Keratinocyte (primary cell): ENCODE results near the gene APH1B. TPM values are rescaled to one million over a fixed set of nuclear protein-coding genes. Genes with fewer than 3 reads are reported as not detected.

ENCODE experiments used
- DNase-seq: peaks from one replicate; pipeline ENCODE4 v3.0.0-alpha.2; 2011; ENCODE audit warnings: low read depth, missing footprints, low spot score
- FAIRE-seq: peaks from 2 replicates; lab custom pipeline; 2011; peaks lifted over from hg19 to GRCh38; lab: Jason Lieb, UNC
- H2AFZ ChIP-seq: 2 replicates; pipeline ENCODE4 v1.6.0; 2012; ENCODE audit warnings: low read length, control low read depth, inconsistent platforms; ENCODE audit not compliant: control insufficient read depth
- H3K27ac ChIP-seq: 2 replicates; pipeline ENCODE4 v1.5.1; 2011; ENCODE audit warnings: low read length; ENCODE audit not compliant: control insufficient read depth, insufficient read depth
- H3K27me3 ChIP-seq: 3 replicates; pipeline ENCODE4 v1.6.0; 2011; ENCODE audit warnings: low read length; ENCODE audit not compliant: control insufficient read depth, insufficient read depth; ENCODE audit errors: extremely low read depth
- H3K36me3 ChIP-seq, 2 experiments: 2 replicates in 1 of 2; 3 replicates in 1 of 2; pipeline ENCODE4 v1.5.1; 2011; ENCODE audit warnings: low read length in 2 of 2, mild to moderate bottlenecking in 1 of 2; ENCODE audit not compliant: control insufficient read depth in 2 of 2, insufficient read depth in 2 of 2; ENCODE audit errors: extremely low read depth in 1 of 2
- H3K4me1 ChIP-seq: 3 replicates; pipeline ENCODE4 v1.5.1; 2011; ENCODE audit warnings: low read length; ENCODE audit not compliant: control insufficient read depth, insufficient read depth; ENCODE audit errors: extremely low read depth
- H3K4me2 ChIP-seq: 3 replicates; pipeline ENCODE4 v1.6.0; 2011; ENCODE audit warnings: low read depth, low read length; ENCODE audit not compliant: control insufficient read depth, insufficient read depth; ENCODE audit errors: extremely low read depth
- H3K4me3 ChIP-seq, 3 experiments: fragments of 200-600 bp in 1 of 3; sonication (generic) in 1 of 3; 2 replicates in 2 of 3; 3 replicates in 1 of 3; pipeline ENCODE4 v1.5.1; 2011 to 2016; ENCODE audit warnings: low read length in 3 of 3, mild to moderate bottlenecking in 3 of 3, control low read depth in 2 of 3, inconsistent platforms in 1 of 3, low read depth in 1 of 3, mixed read lengths in 1 of 3, mixed run types in 1 of 3, moderate library complexity in 1 of 3; ENCODE audit not compliant: control insufficient read depth in 2 of 3, insufficient read depth in 2 of 3; ENCODE audit errors: extremely low read depth in 1 of 3
- H3K79me2 ChIP-seq: 2 replicates; pipeline ENCODE4 v1.6.0; 2012; ENCODE audit warnings: low read length; ENCODE audit not compliant: control insufficient read depth, insufficient read depth
- H3K9ac ChIP-seq: 3 replicates; pipeline ENCODE4 v1.6.0; 2011; ENCODE audit warnings: low read length; ENCODE audit not compliant: control insufficient read depth, insufficient read depth; ENCODE audit errors: extremely low read depth
- H3K9me1 ChIP-seq: 3 replicates; pipeline ENCODE4 v1.6.0; 2011; ENCODE audit warnings: low read length; ENCODE audit not compliant: control insufficient read depth, insufficient read depth; ENCODE audit errors: extremely low read depth
- H3K9me3 ChIP-seq: 2 replicates; pipeline ENCODE4 v1.5.1; 2012; ENCODE audit warnings: low read depth, low read length; ENCODE audit not compliant: control insufficient read depth
- H4K20me1 ChIP-seq: 3 replicates; pipeline ENCODE4 v1.6.0; 2011; ENCODE audit warnings: low read length; ENCODE audit not compliant: control insufficient read depth, insufficient read depth; ENCODE audit errors: extremely low read depth
- CTCF ChIP-seq, 3 experiments: IDR thresholded peaks in 1 of 3; conservative IDR thresholded peaks in 1 of 3; optimal IDR thresholded peaks in 1 of 3; 2 replicates in 2 of 3; 3 replicates in 1 of 3; pipeline versions ENCODE3 to v1.5.1; 2011; ENCODE audit warnings: low read length in 3 of 3, mild to moderate bottlenecking in 3 of 3, moderate library complexity in 2 of 3, control low read depth in 1 of 3, inconsistent platforms in 1 of 3; ENCODE audit not compliant: insufficient read depth in 2 of 3; ENCODE audit errors: extremely low read depth in 1 of 3
- EZH2 ChIP-seq: IDR thresholded peaks from one replicate; pipeline ENCODE4 v1.6.1; 2012; ENCODE audit warnings: inconsistent platforms, mild to moderate bottlenecking, low read length, moderate library complexity
- dilution Hi-C: fragments of 300-500 bp; cut with MboI; formaldehyde crosslinking; loops from one replicate; pipeline ENCODE4 v1.7.0; 2020; ENCODE audit warnings: low sequenced_read_pairs; ENCODE audit not compliant: extremely low pct_ligation_motif_present
- polyA plus RNA-seq, 5 experiments: library from polyadenylated mRNA; depleted of rRNA in 3 of 5; stranded (reverse) in 3 of 5; stranded (forward) in 1 of 5; unstranded in 1 of 5; fragments of >200 nt; gene quantifications; 1 replicate in 1 of 5; 2 replicates in 3 of 5; 3 replicates in 1 of 5; pipeline versions ENCODE4 v1.2.1 to v1.2.3, GENCODE V29; 2011 to 2012; ENCODE audit warnings: missing spikeins in 2 of 5, low read depth in 1 of 5, low replicate concordance in 1 of 5

Gene APH1B
- polyA plus RNA-seq, 1 donor (not counting 4 experiments of a cell fraction or from before 2014, with no cell fraction given), result 7.0 TPM

- no peaks in the 10 kb centered on the region for H3K9me3 ChIP-seq
- DNase-seq (no peak), FAIRE-seq (no peak)
- no peak overlapping the region for H3K9ac ChIP-seq
- no peaks in the 10 kb centered on the region for H3K79me2 ChIP-seq
- H3K27me3 ChIP-seq, result no peaks in the 10 kb centered on the region
- peaks cover 23% of the 10 kb centered on the region for H3K4me1 ChIP-seq
- H3K4me3 ChIP-seq, result no peak overlapping the region
- H3K36me3 ChIP-seq, result peaks cover 5 to 7% of the 10 kb centered on the region in 2 experiments
- no peak for TF ChIP-seq CTCF (optimal IDR thresholded peaks at IDR 0.05 in 1 of 3, IDR thresholded peaks at IDR 0.05 in 1 of 3, conservative IDR thresholded peaks at IDR 0.05 in 1 of 3; ENCODE audit: extremely low read depth in 1 of 3, insufficient read depth in 2 of 3, low read length in 3 of 3)
- TF ChIP-seq EZH2, result no peak
- no peak overlapping the region for H3K4me2 ChIP-seq
- H4K20me1 ChIP-seq, result no peaks in the 10 kb centered on the region
- dilution Hi-C loops, result no loop called here
- no peak overlapping the region for H3K27ac ChIP-seq
- no peaks in the 10 kb centered on the region for H3K9me1 ChIP-seq
- H2AFZ ChIP-seq, result no peak overlapping the region
Measured at GRCh38 chr15:63327648-63328421, 50.4 kb downstream of the APH1B start.

GRCh38 chr15:63329567-63330350 is 52.4 kb downstream of the APH1B start:
- dilution Hi-C loops, result no loop called here
- no peaks in the 10 kb centered on the region for H3K27me3 ChIP-seq
- H3K4me1 ChIP-seq, result peaks cover 31% of the 10 kb centered on the region
- no peak overlapping the region for H3K9ac ChIP-seq
- H3K9me3 ChIP-seq, result no peaks in the 10 kb centered on the region
- DNase-seq (no peak), FAIRE-seq (no peak)
- H3K36me3 ChIP-seq, result peaks cover 5 to 7% of the 10 kb centered on the region in 2 experiments
- no peak overlapping the region for H3K27ac ChIP-seq
- H3K9me1 ChIP-seq, result no peaks in the 10 kb centered on the region
- no peaks in the 10 kb centered on the region for H4K20me1 ChIP-seq
- no peaks in the 10 kb centered on the region for H3K79me2 ChIP-seq
- H3K4me2 ChIP-seq, result no peak overlapping the region
- TF ChIP-seq CTCF (optimal IDR thresholded peaks at IDR 0.05 in 1 of 3, IDR thresholded peaks at IDR 0.05 in 1 of 3, conservative IDR thresholded peaks at IDR 0.05 in 1 of 3; ENCODE audit: extremely low read depth in 1 of 3, insufficient read depth in 2 of 3, low read length in 3 of 3) (no peak), EZH2 (no peak)
- H2AFZ ChIP-seq, result no peak overlapping the region
- H3K4me3 ChIP-seq, result no peak overlapping the region
